ENCODE data around the gene GPR141.
"Not testable (repeated sequence)": the region's sequence is repeated elsewhere in the genome, so short reads cannot be mapped to it uniquely, and the experiment has no call there.

GPR141 gene

GRCh38 chr7:37686556-37687345 lies 3.2 kb downstream of the GPR141 start:
- no peak for DNase-seq

GRCh38 chr7:37690206-37690605 lies 6.6 kb downstream of the GPR141 start:
- no peak for DNase-seq

- no peak for DNase-seq
Measured at GRCh38 chr7:37694208-37695094, 10.9 kb downstream of the GPR141 start.

GRCh38 chr7:37698276-37698675 lies 14.7 kb downstream of the GPR141 start:
- DNase-seq: no peak

- no peak for DNase-seq
Measured at GRCh38 chr7:37698782-37699181, 15.2 kb downstream of the GPR141 start.

GRCh38 chr7:37701769-37702168 lies 18.2 kb downstream of the GPR141 start:
- DNase-seq: no peak

GRCh38 chr7:37703361-37703760 lies 19.8 kb downstream of the GPR141 start:
- no peak for DNase-seq

- DNase-seq: not testable (repeated sequence)
Measured at GRCh38 chr7:37704328-37704833, 20.8 kb downstream of the GPR141 start.

- no peak for DNase-seq
Measured at GRCh38 chr7:37705976-37706375, 22.4 kb downstream of the GPR141 start.

- no peak for DNase-seq
Measured at GRCh38 chr7:37706804-37707203, 23.2 kb downstream of the GPR141 start.

- no peak for DNase-seq
Measured at GRCh38 chr7:37707754-37708485, 24.4 kb downstream of the GPR141 start.

- no peak for DNase-seq
Measured at GRCh38 chr7:37709631-37710509, 26.3 kb downstream of the GPR141 start.

GRCh38 chr7:37713613-37714012 lies 30.0 kb downstream of the GPR141 start:
- no peak for DNase-seq

GRCh38 chr7:37714606-37715005 lies 31.0 kb downstream of the GPR141 start:
- no peak for DNase-seq

- DNase-seq: no peak
Measured at GRCh38 chr7:37718585-37718984, 35.0 kb downstream of the GPR141 start.

GRCh38 chr7:37719077-37719476 lies 35.5 kb downstream of the GPR141 start:
- DNase-seq: no peak

- no peak for DNase-seq
Measured at GRCh38 chr7:37724732-37725131, 41.2 kb downstream of the GPR141 start.

GRCh38 chr7:37726016-37726415 lies 42.5 kb downstream of the GPR141 start:
- DNase-seq: no peak

- no peak for DNase-seq
Measured at GRCh38 chr7:37728747-37729146, 45.2 kb downstream of the GPR141 start.

- no peak for DNase-seq
Measured at GRCh38 chr7:37729181-37729580, 45.6 kb downstream of the GPR141 start.

GRCh38 chr7:37730501-37730900 lies 46.9 kb downstream of the GPR141 start:
- no peak for DNase-seq

- no peak for DNase-seq
Measured at GRCh38 chr7:37732253-37732652, 48.7 kb downstream of the GPR141 start.

Measured in NCI-H524 treated with DMSO at 0.1 percent for 48 hours (cell line).